PC-3 (cell line): ENCODE results near the gene RAB11A. TPM values are rescaled to one million over a fixed set of nuclear protein-coding genes. Genes with fewer than 3 reads are reported as not detected.
A peak's percentile ranks its signal among the peaks of the same experiment; 100 is the strongest.

Experiments used
- ATAC-seq: fragments of 200-7000 bp; cut with Tn5 transposase; 2 replicates; pipeline ENCODE4 v1.9.1; 2020; ENCODE audit warnings: mild to moderate bottlenecking, moderate library complexity
- BruUV-seq: library from RNA; stranded (reverse); fragments of 400-500 nt; replicated peaks from 2 replicates; lab custom pipeline; 2021; lab: Mats Ljungman, UMichigan
- CTCF ChIA-PET: fragments of 300-600 bp; sonication (Branson Sonifier 250); formaldehyde crosslinking; loops from one replicate; lab custom pipeline; 2022; ENCODE audit warnings: antibody characterized with exemption; lab: Charles Lee
- POLR2A ChIA-PET: fragments of 300-600 bp; sonication (Branson Sonifier 250); formaldehyde crosslinking; loops from one replicate; lab custom pipeline; 2022; ENCODE audit warnings: antibody characterized with exemption; ENCODE audit not compliant: unreplicated experiment; lab: Charles Lee
- DNase-seq: peaks from one replicate; pipeline ENCODE4 v3.0.0-alpha.2; 2015
- H2AFZ ChIP-seq: fragments of 300-600 bp; sonication (generic); 2 replicates; pipeline ENCODE4 v1.6.0; 2016; ENCODE audit warnings: antibody characterized with exemption, low read length
- H3F3A ChIP-seq: fragments of 300-600 bp; sonication (generic); one replicate; pipeline ENCODE4 v1.6.0; 2017; ENCODE audit warnings: antibody characterized with exemption, low read length, control low read depth, mild to moderate bottlenecking; ENCODE audit not compliant: unreplicated experiment
- H3K27ac ChIP-seq: fragments of 300-600 bp; sonication (generic); 2 replicates; pipeline ENCODE4 v1.5.1; 2016; ENCODE audit warnings: mild to moderate bottlenecking, low read length
- H3K27me3 ChIP-seq: fragments of 300-600 bp; sonication (generic); 2 replicates; pipeline ENCODE4 v1.6.1; 2016; ENCODE audit warnings: low read length, mixed read lengths
- H3K36me3 ChIP-seq: fragments of 300-600 bp; sonication (generic); 2 replicates; pipeline ENCODE4 v1.6.1; 2016; ENCODE audit warnings: low read depth, mixed run types, low read length, mixed read lengths
- H3K4me1 ChIP-seq: fragments of 300-600 bp; sonication (generic); 2 replicates; pipeline ENCODE4 v1.5.1; 2016; ENCODE audit warnings: low read length; ENCODE audit not compliant: insufficient read depth
- H3K4me2 ChIP-seq: fragments of 300-600 bp; sonication (generic); 2 replicates; pipeline ENCODE4 v1.6.0; 2016; ENCODE audit warnings: low read length
- H3K4me3 ChIP-seq: fragments of 300-600 bp; sonication (generic); 2 replicates; pipeline ENCODE4 v1.5.1; 2016; ENCODE audit warnings: mild to moderate bottlenecking, low read length, mixed read lengths
- H3K79me2 ChIP-seq: fragments of 300-600 bp; sonication (generic); 2 replicates; pipeline ENCODE4 v1.6.1; 2017; ENCODE audit warnings: low read length, mixed read lengths
- H3K9ac ChIP-seq: fragments of 300-600 bp; sonication (generic); 2 replicates; pipeline ENCODE4 v1.6.0; 2016; ENCODE audit warnings: mild to moderate bottlenecking, low read length
- H3K9me2 ChIP-seq: fragments of 300-600 bp; sonication (generic); replicated peaks from 2 replicates; pipeline ENCODE4 v1.6.1; 2016; ENCODE audit warnings: mixed run types, low read length, mixed read lengths
- H3K9me3 ChIP-seq: fragments of 300-600 bp; sonication (generic); 2 replicates; pipeline ENCODE4 v1.6.1; 2016; ENCODE audit warnings: low read length, mixed read lengths
- H4K20me1 ChIP-seq: fragments of 300-600 bp; sonication (generic); 2 replicates; pipeline ENCODE4 v1.6.1; 2016; ENCODE audit warnings: low read length, mixed read lengths
- CTCF ChIP-seq: fragments of 300-600 bp; sonication (generic); conservative IDR thresholded peaks from 2 replicates; pipeline ENCODE4 v1.5.1; 2017; ENCODE audit warnings: antibody characterized with exemption, low read depth, mild to moderate bottlenecking, low read length
- EZH2 ChIP-seq: fragments of 300-600 bp; sonication (generic); IDR thresholded peaks from one replicate; pipeline ENCODE4 v1.6.1; 2017; ENCODE audit warnings: antibody characterized with exemption, mild to moderate bottlenecking, low read length; ENCODE audit not compliant: unreplicated experiment
- EZH2phosphoT487 ChIP-seq: fragments of 300-600 bp; sonication (generic); IDR thresholded peaks from 2 replicates; pipeline ENCODE4 v1.6.1; 2018; ENCODE audit warnings: mild to moderate bottlenecking, antibody characterized with exemption, low read length, borderline replicate concordance
- intact Hi-C: fragments of 100-400 bp; cut with micrococcal nuclease; formaldehyde crosslinking; loops from 2 replicates; pipeline ENCODE4 v1.9.0; 2023
- total RNA-seq: library from RNA; depleted of rRNA; stranded (reverse); fragments of >200 nt; gene quantifications from 2 replicates; pipeline ENCODE4 v1.2.3, GENCODE V29; 2014

Gene RAB11A
- total RNA-seq, 1 experiment from 2014 or later, result 171 TPM

- H4K20me1 ChIP-seq, result no peaks in the 10 kb centered on the region
- no peak overlapping the region for H2AFZ ChIP-seq
- TF ChIP-seq CTCF, result no peak
- TF ChIP-seq EZH2phosphoT487, result no peak
- TF ChIP-seq EZH2, result no peak
- peaks cover 13% of the 10 kb centered on the region for H3K4me1 ChIP-seq
- H3F3A ChIP-seq, result no peaks in the 10 kb centered on the region
- no peak for DNase-seq
- no peaks in the 10 kb centered on the region for H3K9me3 ChIP-seq
- H3K9me2 ChIP-seq, result no peaks in the 10 kb centered on the region
- H3K36me3 ChIP-seq, result no peaks in the 10 kb centered on the region
- H3K9ac ChIP-seq, result no peak overlapping the region
- intact Hi-C loops, result no loop called here
- H3K27me3 ChIP-seq, result no peaks in the 10 kb centered on the region
- H3K27ac ChIP-seq, result no peak overlapping the region
- POLR2A ChIA-PET, result no interaction called here
- BruUV-seq, result no TSS peak
- no peak overlapping the region for H3K4me2 ChIP-seq
- H3K79me2 ChIP-seq, result no peaks in the 10 kb centered on the region
- no peak for ATAC-seq
- no peak overlapping the region for H3K4me3 ChIP-seq
- CTCF ChIA-PET, result no interaction called here
Observed at GRCh38 chr15:65938604-65939003, 69.3 kb downstream of the RAB11A start.

GRCh38 chr15:65939901-65940617 is 70.8 kb downstream of the RAB11A start:
- BruUV-seq, result no TSS peak
- no peaks in the 10 kb centered on the region for H4K20me1 ChIP-seq
- no peak overlapping the region for H2AFZ ChIP-seq
- no peak for TF ChIP-seq CTCF
- no peak for TF ChIP-seq EZH2phosphoT487
- TF ChIP-seq EZH2, result no peak
- H3K27me3 ChIP-seq, result no peaks in the 10 kb centered on the region
- DNase-seq (peak; percentile 83), ATAC-seq (peak; percentile 90)
- no peaks in the 10 kb centered on the region for H3K36me3 ChIP-seq
- H3K9me3 ChIP-seq, result no peaks in the 10 kb centered on the region
- peak overlapping the region; percentile 64 for H3K27ac ChIP-seq
- peaks cover 13% of the 10 kb centered on the region for H3K4me1 ChIP-seq
- no peaks in the 10 kb centered on the region for H3K79me2 ChIP-seq
- no peak overlapping the region for H3K9ac ChIP-seq
- CTCF ChIA-PET, result interaction anchor here (0.6 kb wide), 1 partner anchor 108 kb away, joined by 3 read pairs; no protein-coding TSS in a partner anchor
- H3K4me2 ChIP-seq, result peak overlapping the region; percentile 41
- POLR2A ChIA-PET, result interaction anchor here (0.6 kb wide), 1 partner anchor 291 kb away, joined by 3 read pairs; no protein-coding TSS in a partner anchor
- H3F3A ChIP-seq, result no peaks in the 10 kb centered on the region
- intact Hi-C loops, result no loop called here
- H3K4me3 ChIP-seq, result no peak overlapping the region
- H3K9me2 ChIP-seq, result no peaks in the 10 kb centered on the region

GRCh38 chr15:65940618-65940909 is 71.3 kb downstream of the RAB11A start:
- H3F3A ChIP-seq, result no peaks in the 10 kb centered on the region
- no peak overlapping the region for H3K4me3 ChIP-seq
- BruUV-seq, result no TSS peak
- peak; percentile 65 for DNase-seq
- H3K4me1 ChIP-seq, result peaks cover 13% of the 10 kb centered on the region
- TF ChIP-seq EZH2phosphoT487 (no peak), CTCF (no peak), EZH2 (no peak)
- no peak overlapping the region for H3K9ac ChIP-seq
- intact Hi-C loops, result no loop called here
- ATAC-seq, result peak; percentile 81
- POLR2A ChIA-PET, result no interaction called here
- no peaks in the 10 kb centered on the region for H3K9me3 ChIP-seq
- H4K20me1 ChIP-seq, result no peaks in the 10 kb centered on the region
- CTCF ChIA-PET, result no interaction called here
- H3K36me3 ChIP-seq, result no peaks in the 10 kb centered on the region
- no peaks in the 10 kb centered on the region for H3K27me3 ChIP-seq
- H2AFZ ChIP-seq, result no peak overlapping the region
- peak overlapping the region; percentile 64 for H3K27ac ChIP-seq
- no peaks in the 10 kb centered on the region for H3K9me2 ChIP-seq
- peak overlapping the region; percentile 41 for H3K4me2 ChIP-seq
- H3K79me2 ChIP-seq, result no peaks in the 10 kb centered on the region
